GM21825 (cell line): ENCODE data around the gene GP5.

Experiments used
- ATAC-seq: cut with Tn5 transposase; IDR thresholded peaks from one replicate; pipeline ENCODE4 v1.9.1; 2021; ENCODE audit warnings: mild to moderate bottlenecking, moderate library complexity; ENCODE audit not compliant: unreplicated experiment

GP5 gene

GRCh38 chr3:194377708-194378107, 21.4 kb downstream of the GP5 start:
- ATAC-seq: no peak

DNA sequence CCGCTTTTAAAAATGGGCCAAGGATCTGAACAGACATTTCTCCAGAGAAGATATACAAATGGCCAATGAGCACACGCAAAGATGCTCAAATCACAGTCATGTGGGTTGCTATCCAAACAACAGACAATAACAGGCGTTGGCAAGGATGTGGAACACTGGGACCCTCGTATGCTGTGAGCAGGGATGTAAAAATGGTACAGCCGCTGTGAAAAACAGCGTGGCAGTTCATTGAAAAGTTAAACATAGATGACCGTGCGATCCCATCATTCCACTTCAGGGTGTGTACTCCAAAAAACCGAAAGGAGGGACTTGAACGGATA, 22.9 kb downstream of the GP5 start:
- no peak for ATAC-seq

DNA sequence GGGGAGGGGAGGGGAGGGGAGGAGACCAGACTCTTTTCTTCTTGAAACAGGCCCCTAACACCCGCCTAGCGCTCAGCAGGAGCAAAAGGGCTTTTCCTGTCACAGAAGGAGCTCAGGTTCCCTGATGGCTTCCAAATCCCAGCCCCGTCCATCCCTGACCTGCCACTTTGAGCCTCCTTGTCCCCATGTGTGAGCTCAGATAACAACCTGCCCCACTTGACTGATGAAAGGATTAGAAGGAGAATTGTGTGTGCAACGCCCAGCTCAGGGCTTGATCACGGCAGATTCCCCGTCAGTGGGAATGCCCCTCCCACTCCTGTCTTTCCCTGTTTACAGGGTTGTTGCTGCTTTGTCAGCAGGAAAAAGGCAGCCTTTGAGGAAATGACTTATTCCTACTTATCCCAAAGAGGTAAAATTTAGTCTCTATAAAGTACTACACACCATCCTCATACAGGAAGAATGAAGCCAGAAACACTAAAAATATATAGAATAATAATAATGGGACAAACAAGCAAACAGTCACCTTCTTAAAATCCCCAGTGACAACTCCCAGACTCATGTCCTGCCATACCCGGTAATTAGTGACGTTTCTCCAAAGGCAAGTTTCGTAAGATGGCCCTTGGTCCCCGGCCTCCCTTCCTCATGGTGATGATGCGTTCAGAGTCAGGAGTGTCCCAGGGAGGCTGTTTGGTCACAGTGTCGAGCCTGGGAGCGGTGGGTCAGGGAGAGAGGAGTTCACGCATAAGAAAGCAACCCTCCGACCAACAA, 23.4 kb downstream of the GP5 start:
- no peak for ATAC-seq

DNA sequence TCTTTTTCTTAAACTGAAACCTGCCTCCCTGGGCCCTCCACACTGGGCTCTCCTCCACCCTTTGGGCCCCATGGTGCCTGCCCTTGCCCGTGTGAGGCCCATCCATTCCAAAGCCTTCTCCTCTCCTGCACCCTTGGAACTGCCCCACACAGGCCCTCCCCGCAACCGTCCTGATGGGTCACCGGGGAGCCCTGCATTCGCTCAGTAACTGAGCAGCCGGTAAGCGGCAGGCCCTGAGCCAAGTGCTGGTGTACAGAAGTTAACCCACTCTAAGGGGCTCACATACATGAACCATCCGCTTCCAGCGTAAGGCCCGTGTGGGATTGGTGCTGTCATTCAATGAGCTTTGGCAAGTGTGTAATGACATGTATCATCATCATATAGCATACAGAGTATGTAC, 24.1 kb downstream of the GP5 start:
- no peak for ATAC-seq

DNA sequence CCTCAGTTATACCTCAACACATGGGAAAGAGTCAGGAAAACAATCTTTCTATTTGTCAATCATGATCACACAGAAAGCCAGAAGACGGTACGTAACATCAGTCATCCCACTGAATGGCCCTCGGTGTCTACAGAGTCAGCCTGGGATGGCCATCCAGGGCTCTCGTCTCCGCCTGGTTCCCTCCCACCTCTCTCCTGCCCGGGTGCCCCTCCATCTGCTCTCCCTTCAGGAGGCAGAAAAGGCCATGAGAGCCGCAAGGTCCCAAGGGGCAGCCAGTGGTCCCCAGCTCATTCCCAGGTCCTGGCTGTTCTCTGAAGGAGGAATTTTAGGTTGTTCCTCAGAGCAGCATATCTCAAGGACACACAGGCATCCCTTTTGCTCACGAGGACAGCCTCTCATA, 25.2 kb downstream of the GP5 start:
- ATAC-seq: no peak

- ATAC-seq: no peak
Measured at GRCh38 chr3:194373028-194373427, 26.0 kb downstream of the GP5 start.

- no peak for ATAC-seq
Measured at GRCh38 chr3:194370753-194371152, 28.3 kb downstream of the GP5 start.

DNA sequence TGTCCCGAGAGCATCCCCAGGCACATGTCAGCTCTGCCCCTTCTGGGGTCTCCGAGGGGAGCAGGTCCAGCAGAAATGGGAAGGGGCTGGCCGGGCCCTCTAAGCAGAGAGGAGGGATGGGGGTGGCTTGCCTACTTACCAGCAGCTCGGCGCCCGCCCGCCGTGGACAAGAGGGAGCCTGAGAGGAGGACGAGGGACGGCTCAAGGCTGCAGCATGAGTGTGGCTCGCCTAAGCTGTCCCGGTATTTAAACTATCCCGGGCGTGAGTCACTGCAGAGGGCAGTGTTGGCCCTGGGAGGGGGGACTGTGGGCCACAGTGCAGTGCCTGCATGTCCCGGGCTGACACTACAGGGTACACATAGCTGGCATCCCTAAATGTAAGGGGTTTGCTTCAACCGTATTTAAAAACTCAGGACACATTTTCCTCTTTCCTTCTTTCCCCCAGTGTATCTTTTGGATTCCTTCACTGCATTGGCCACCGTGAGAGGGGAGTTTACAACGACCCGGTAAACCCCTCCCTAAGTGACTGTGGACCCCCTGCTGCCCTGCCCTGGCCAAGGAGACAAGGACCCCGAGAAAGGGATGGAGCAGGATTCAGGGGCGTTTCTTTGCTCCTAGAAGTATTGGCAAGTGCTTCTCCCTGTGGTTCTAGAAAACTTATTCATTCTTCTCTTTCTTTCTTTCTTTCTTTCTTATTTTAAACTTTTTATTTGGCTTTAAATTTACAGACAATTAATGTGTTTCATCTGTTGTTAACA, 29.4 kb downstream of the GP5 start, which contains the start of gene LRRC15:
LRRC15 (minus strand) TSS at position 222 of the 758 bp plus-strand sequence. CDS start 8,700 bp downstream, outside the sequence.
- no peak for ATAC-seq

- no peak for ATAC-seq
Measured at GRCh38 chr3:194368918-194369317, 30.1 kb downstream of the GP5 start.

DNA sequence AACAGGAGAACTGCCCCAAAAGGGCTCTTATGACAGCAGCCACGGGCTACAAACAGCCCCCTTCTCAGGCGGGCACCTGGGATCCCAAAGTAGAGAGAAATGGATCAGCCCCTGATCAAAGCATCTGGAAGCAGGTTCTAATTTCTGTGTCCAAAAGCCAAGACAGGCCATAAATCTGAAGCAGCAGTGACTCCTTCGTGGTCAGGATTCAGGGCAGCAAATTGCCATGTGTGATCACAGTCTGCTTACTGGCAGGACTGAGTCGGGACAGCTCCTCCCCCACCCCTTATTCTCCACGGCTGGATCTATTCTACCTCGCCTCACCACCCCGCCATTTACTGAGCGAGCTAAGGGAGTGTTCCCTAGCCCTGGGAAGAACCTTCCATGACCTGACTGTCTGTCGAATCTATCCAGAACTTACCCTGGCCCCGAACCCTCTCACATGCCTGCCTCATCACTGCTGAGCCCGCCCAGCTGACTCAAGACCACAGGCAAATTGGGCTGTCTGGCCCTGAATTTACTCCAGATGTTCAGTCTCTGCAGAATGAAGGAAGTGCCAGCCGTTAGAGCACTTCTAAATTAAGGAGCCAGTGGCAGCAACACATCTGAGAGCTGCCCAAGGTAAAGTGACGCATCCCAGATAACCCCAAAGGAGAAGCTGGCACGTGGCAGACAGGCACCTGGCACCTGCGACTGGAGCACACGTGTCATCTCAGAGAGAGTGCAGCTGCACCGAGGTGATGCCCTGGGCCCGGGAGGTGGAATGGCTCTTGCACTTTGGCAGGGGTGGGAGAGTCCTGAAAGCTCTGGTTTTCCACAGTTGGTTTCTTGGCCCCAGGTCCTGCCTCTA, 30.8 kb downstream of the GP5 start:
- ATAC-seq: no peak

- no peak for ATAC-seq
Measured at GRCh38 chr3:194365978-194366490, 33.0 kb downstream of the GP5 start.

- ATAC-seq: no peak
Measured at GRCh38 chr3:194365526-194365925, 33.5 kb downstream of the GP5 start.

DNA sequence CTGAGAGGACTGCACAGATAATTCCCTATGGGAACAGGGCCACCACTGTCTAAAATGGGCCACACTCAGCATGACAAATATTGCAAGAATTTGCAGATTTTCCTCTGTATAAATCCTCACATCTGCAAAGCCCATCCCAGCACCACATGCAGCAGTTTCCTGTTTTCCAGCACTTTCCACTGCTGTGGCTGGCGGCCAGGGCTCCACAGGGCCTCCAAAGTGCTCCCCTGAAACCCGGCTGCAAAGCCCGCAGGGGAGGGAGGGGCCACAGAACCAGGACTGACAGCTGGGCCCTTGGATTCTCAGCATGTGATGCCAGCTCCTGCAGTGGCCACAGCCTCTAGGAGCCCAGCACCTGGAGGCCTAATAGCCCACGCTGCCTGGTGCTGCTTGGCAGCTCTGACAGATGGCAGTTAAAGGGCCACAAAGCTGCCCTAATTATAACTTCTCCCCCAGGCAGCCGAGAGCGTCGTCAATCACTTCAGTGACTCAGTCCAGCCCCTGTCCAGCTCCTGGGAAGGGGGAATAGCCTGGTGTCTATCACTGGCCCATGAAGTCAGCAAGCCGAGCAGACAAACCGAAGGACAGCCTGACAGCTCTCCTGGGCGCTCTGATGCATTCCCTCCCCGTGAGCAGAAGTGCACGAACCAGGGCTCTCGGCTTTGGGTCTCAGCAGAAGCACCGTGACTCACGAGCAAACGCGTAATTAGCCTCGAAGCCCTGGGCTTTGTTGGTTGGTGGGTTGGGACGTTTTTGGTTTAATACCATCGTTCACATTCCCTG, 34.2 kb downstream of the GP5 start:
- ATAC-seq: no peak

DNA sequence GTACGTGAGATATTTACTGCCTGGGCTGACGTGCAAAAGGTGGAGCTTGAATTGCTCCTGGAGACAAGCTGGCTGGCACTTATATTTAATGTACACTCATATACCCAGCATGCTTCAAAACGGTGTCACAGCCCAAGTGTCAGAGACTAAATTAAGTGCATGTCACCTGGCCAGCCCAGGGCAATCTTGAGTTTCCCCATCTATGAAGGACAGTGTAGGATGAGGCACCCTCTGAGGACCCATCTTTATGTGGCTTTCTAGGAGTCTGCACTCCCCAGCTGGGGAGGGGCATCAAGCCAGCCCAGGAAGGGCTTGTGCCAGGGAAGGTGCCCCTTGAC, 34.8 kb downstream of the GP5 start:
- no peak for ATAC-seq

DNA sequence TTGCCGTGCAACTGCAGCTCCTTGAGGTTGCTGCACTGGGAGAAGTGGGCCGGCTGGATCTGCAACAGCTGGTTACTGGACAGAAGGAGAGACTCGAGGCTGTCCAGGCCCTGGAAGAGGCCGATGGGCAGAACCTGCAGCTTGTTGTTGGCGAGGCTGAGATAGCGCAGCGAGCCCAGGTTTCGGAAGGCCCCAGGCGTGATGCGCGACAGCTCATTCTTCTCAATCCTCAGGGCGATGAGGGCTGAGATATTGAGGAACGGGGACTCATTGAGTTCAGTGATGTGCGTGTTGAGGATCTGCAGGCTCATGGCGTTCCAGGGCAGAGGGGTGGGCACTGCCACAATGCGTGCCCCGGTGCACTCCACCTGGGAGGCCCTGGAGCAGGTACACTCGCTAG, 38.5 kb downstream of the GP5 start:
- ATAC-seq: no peak

- ATAC-seq: no peak
Measured at GRCh38 chr3:194357681-194358080, 41.4 kb downstream of the GP5 start.

- no peak for ATAC-seq
Measured at GRCh38 chr3:194355379-194355778, 43.7 kb downstream of the GP5 start.

GRCh38 chr3:194354315-194354714, 44.8 kb downstream of the GP5 start:
- no peak for ATAC-seq

GRCh38 chr3:194352667-194353246, 46.3 kb downstream of the GP5 start:
- ATAC-seq: no peak

DNA sequence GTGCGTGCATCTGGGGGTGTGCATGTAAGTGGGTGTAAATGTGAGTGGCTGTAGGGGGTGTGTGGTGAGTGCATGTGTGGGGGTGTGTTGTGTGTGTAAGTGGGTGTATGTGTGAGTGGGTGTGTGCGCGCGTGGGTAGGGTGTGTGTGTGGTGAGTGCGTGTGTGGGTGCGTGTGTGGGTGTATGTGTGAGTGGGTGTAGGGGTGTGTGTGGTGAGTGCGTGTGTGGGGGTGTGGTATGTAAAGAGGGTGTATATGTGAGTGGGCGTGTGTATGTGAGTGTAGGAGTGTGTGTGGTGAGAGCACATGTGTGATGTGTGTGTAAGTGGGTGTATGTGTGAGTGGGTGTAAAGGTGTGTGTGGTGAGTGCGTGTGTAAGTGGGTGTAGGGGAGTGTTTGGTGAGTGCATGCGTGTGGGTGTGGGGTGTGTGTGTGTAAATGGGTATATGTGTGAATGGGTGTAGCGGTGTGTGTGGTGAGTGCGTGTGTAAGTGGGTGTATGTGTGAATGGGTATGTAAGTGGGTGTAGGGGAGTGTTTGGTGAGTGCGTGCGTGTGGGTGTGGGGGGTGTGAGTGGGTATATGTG, 47.0 kb downstream of the GP5 start:
- ATAC-seq: no peak
